ENCODE data around the gene HLA-DQB1.
"Not testable (repeated sequence)": the region's sequence is repeated elsewhere in the genome, so short reads cannot be mapped to it uniquely, and the experiment has no call there.

The HLA-DQB1 gene

GRCh38 chr6:32659856-32660595, 6.4 kb downstream of the HLA-DQB1 start:
- no peak for DNase-seq

GRCh38 chr6:32658268-32658897, 8.1 kb downstream of the HLA-DQB1 start:
- no peak for DNase-seq

- DNase-seq = not testable (repeated sequence)
These were observed 8.6 kb downstream of the HLA-DQB1 start for GRCh38 chr6:32657819-32658218.

GRCh38 chr6:32657329-32657728, 9.1 kb downstream of the HLA-DQB1 start:
- not testable (repeated sequence) for DNase-seq

GRCh38 chr6:32655203-32655710, 11.2 kb downstream of the HLA-DQB1 start:
- DNase-seq = no peak

GRCh38 chr6:32645047-32645703, 21.3 kb downstream of the HLA-DQB1 start:
- no peak for DNase-seq

GRCh38 chr6:32643904-32644303, 22.6 kb downstream of the HLA-DQB1 start:
- DNase-seq = no peak

GRCh38 chr6:32642720-32643106, 23.7 kb downstream of the HLA-DQB1 start:
- no peak for DNase-seq

GRCh38 chr6:32641785-32642719, 24.4 kb downstream of the HLA-DQB1 start:
- DNase-seq = not testable (repeated sequence)

GRCh38 chr6:32641122-32641521, 25.3 kb downstream of the HLA-DQB1 start:
- no peak for DNase-seq

- no peak for DNase-seq
These were observed 26.7 kb downstream of the HLA-DQB1 start for GRCh38 chr6:32639440-32640394.

- DNase-seq = no peak
These were observed 27.8 kb downstream of the HLA-DQB1 start for GRCh38 chr6:32638532-32639219.

GRCh38 chr6:32637883-32638282, 28.6 kb downstream of the HLA-DQB1 start:
- DNase-seq = no peak

GRCh38 chr6:32637219-32637880, 29.1 kb downstream of the HLA-DQB1 start, which contains the start of gene HLA-DQA1:
Gene HLA-DQA1 (plus strand): TSS chr6:32637406. CDS start chr6:32637459, 53 bp downstream.
- no peak for DNase-seq

GRCh38 chr6:32635526-32636123, 30.8 kb downstream of the HLA-DQB1 start:
- DNase-seq = no peak

GRCh38 chr6:32629793-32630192, 36.7 kb downstream of the HLA-DQB1 start:
- not testable (repeated sequence) for DNase-seq

- DNase-seq = no peak
These were observed 38.6 kb downstream of the HLA-DQB1 start for GRCh38 chr6:32627831-32628230.

- no peak for DNase-seq
These were observed 39.2 kb downstream of the HLA-DQB1 start for GRCh38 chr6:32627249-32627648.

- DNase-seq = no peak
These were observed 41.3 kb downstream of the HLA-DQB1 start for GRCh38 chr6:32625137-32625536.

GRCh38 chr6:32624565-32624964, 41.9 kb downstream of the HLA-DQB1 start:
- no peak for DNase-seq
